ENCODE results near the gene PM20D1.

DNA sequence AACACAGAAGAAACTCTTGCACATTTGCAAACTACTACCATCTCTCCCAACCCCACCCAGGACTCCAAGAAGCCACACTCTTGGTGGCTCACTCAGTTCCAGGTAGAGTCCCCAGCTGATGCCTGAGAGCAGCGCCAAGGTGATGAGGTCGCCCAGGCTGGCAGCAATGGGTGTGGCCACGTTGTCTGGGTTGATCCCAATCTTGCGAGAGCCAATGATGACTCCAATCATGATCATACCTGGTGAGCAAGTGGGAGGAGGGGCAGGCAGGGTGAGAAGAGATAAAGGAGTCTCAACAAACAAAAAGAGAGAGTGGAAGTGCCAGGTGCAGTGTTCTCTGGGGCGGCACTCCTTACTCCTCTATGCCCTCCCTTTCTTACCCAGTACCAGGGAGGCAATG, 51.4 kb downstream of the PM20D1 start:
- TF ChIP-seq, protein P1, sequence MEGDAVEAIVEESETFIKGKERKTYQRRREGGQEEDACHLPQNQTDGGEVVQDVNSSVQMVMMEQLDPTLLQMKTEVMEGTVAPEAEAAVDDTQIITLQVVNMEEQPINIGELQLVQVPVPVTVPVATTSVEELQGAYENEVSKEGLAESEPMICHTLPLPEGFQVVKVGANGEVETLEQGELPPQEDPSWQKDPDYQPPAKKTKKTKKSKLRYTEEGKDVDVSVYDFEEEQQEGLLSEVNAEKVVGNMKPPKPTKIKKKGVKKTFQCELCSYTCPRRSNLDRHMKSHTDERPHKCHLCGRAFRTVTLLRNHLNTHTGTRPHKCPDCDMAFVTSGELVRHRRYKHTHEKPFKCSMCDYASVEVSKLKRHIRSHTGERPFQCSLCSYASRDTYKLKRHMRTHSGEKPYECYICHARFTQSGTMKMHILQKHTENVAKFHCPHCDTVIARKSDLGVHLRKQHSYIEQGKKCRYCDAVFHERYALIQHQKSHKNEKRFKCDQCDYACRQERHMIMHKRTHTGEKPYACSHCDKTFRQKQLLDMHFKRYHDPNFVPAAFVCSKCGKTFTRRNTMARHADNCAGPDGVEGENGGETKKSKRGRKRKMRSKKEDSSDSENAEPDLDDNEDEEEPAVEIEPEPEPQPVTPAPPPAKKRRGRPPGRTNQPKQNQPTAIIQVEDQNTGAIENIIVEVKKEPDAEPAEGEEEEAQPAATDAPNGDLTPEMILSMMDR (conservative IDR thresholded peaks at IDR 0.05 in 1 of 2, IDR thresholded peaks at IDR 0.05 in 1 of 2; ENCODE audit: low read depth in 1 of 2, low read length in 2 of 2), result no peak
- no peak for TF ChIP-seq EZH2 (IDR thresholded peaks at IDR 0.05; ENCODE audit: low read length, missing control alignments)
